HG02642 (cell line): ENCODE measurements around the gene PTGIS.

ENCODE experiments used
- ATAC-seq: cut with Tn5 transposase; IDR thresholded peaks from one replicate; pipeline ENCODE4 v1.9.1; 2021; ENCODE audit warnings: mild to moderate bottlenecking; ENCODE audit not compliant: unreplicated experiment, poor library complexity

The PTGIS gene

GRCh38 chr20:49561806-49562205, 6.1 kb downstream of the PTGIS start:
- no peak for ATAC-seq

- no peak for ATAC-seq
Measured at GRCh38 chr20:49561256-49561655, 6.7 kb downstream of the PTGIS start.

GRCh38 chr20:49560646-49561045, 7.3 kb downstream of the PTGIS start:
- no peak for ATAC-seq

- ATAC-seq, result no peak
Measured at GRCh38 chr20:49560186-49560585, 7.8 kb downstream of the PTGIS start.

GRCh38 chr20:49559411-49560081, 8.4 kb downstream of the PTGIS start:
- no peak for ATAC-seq

- ATAC-seq, result no peak
Measured at GRCh38 chr20:49558826-49559225, 9.1 kb downstream of the PTGIS start.

- no peak for ATAC-seq
Measured at GRCh38 chr20:49557449-49557848, 10.5 kb downstream of the PTGIS start.

- no peak for ATAC-seq
Measured at GRCh38 chr20:49556621-49557020, 11.3 kb downstream of the PTGIS start.

- ATAC-seq, result no peak
Measured at GRCh38 chr20:49549801-49550551, 18.0 kb downstream of the PTGIS start.

- no peak for ATAC-seq
Measured at GRCh38 chr20:49548371-49548947, 19.5 kb downstream of the PTGIS start.

- no peak for ATAC-seq
Measured at GRCh38 chr20:49545572-49545971, 22.4 kb downstream of the PTGIS start.

- no peak for ATAC-seq
Measured at GRCh38 chr20:49544535-49544934, 23.4 kb downstream of the PTGIS start.

- no peak for ATAC-seq
Measured at GRCh38 chr20:49543858-49544437, 24.0 kb downstream of the PTGIS start.

- ATAC-seq, result no peak
Measured at GRCh38 chr20:49543071-49543857, 24.7 kb downstream of the PTGIS start.

GRCh38 chr20:49542514-49542991, 25.4 kb downstream of the PTGIS start:
- ATAC-seq, result no peak

GRCh38 chr20:49541733-49542513, 26.0 kb downstream of the PTGIS start:
- ATAC-seq, result no peak

- ATAC-seq, result no peak
Measured at GRCh38 chr20:49540687-49541435, 27.1 kb downstream of the PTGIS start.

- no peak for ATAC-seq
Measured at GRCh38 chr20:49540232-49540620, 27.7 kb downstream of the PTGIS start.
